ENCODE measurements around the gene SLC7A9.
"Not testable (repeated sequence)": the region's sequence is repeated elsewhere in the genome, so short reads cannot be mapped to it uniquely, and the experiment has no call there.

Gene SLC7A9

GRCh38 chr19:32881766-32882165, 12.2 kb upstream of the SLC7A9 start:
- no peak for DNase-seq (ENCODE audit: low spot score)

GRCh38 chr19:32880622-32881021, 11.1 kb upstream of the SLC7A9 start:
- DNase-seq (ENCODE audit: low spot score) = no peak

- no peak for DNase-seq (ENCODE audit: low spot score)
Measured at GRCh38 chr19:32879741-32880140, 10.2 kb upstream of the SLC7A9 start.

GRCh38 chr19:32878988-32879387, 9.4 kb upstream of the SLC7A9 start:
- DNase-seq (ENCODE audit: low spot score) = no peak

- no peak for DNase-seq (ENCODE audit: low spot score)
Measured at GRCh38 chr19:32877977-32878745, 8.6 kb upstream of the SLC7A9 start.

GRCh38 chr19:32877323-32877912, 7.9 kb upstream of the SLC7A9 start:
- no peak for DNase-seq (ENCODE audit: low spot score)

GRCh38 chr19:32876919-32877285, 7.3 kb upstream of the SLC7A9 start:
- DNase-seq (ENCODE audit: low spot score) = no peak

- no peak for DNase-seq (ENCODE audit: low spot score)
Measured at GRCh38 chr19:32876236-32876918, 6.8 kb upstream of the SLC7A9 start.

GRCh38 chr19:32875428-32875827, 5.9 kb upstream of the SLC7A9 start:
- DNase-seq (ENCODE audit: low spot score) = no peak

- DNase-seq (ENCODE audit: low spot score) = no peak
Measured at GRCh38 chr19:32874605-32875004, 5.0 kb upstream of the SLC7A9 start.

GRCh38 chr19:32873247-32873959, 3.8 kb upstream of the SLC7A9 start:
- no peak for DNase-seq (ENCODE audit: low spot score)

- DNase-seq (ENCODE audit: low spot score) = no peak
Measured at GRCh38 chr19:32872391-32872790, 2.8 kb upstream of the SLC7A9 start.

GRCh38 chr19:32870981-32871451, 1.4 kb upstream of the SLC7A9 start:
- no peak for DNase-seq (ENCODE audit: low spot score)

- no peak for DNase-seq (ENCODE audit: low spot score)
Measured at GRCh38 chr19:32869966-32870573, 503 bp upstream of the SLC7A9 start.

- no peak for DNase-seq (ENCODE audit: low spot score)
Measured at GRCh38 chr19:32868206-32868950, 1.2 kb downstream of the SLC7A9 start.

- not testable (repeated sequence) for DNase-seq (ENCODE audit: low spot score)
Measured at GRCh38 chr19:32867436-32867835, 2.1 kb downstream of the SLC7A9 start.

GRCh38 chr19:32866564-32867265, 2.9 kb downstream of the SLC7A9 start:
- no peak for DNase-seq (ENCODE audit: low spot score)

- DNase-seq (ENCODE audit: low spot score) = no peak
Measured at GRCh38 chr19:32866061-32866460, 3.5 kb downstream of the SLC7A9 start.

- no peak for DNase-seq (ENCODE audit: low spot score)
Measured at GRCh38 chr19:32865326-32865725, 4.2 kb downstream of the SLC7A9 start.

- DNase-seq (ENCODE audit: low spot score) = no peak
Measured at GRCh38 chr19:32864318-32865007, 5.1 kb downstream of the SLC7A9 start.
